Measurements from ENCODE around the gene CDKL1.

CDKL1 gene

DNA sequence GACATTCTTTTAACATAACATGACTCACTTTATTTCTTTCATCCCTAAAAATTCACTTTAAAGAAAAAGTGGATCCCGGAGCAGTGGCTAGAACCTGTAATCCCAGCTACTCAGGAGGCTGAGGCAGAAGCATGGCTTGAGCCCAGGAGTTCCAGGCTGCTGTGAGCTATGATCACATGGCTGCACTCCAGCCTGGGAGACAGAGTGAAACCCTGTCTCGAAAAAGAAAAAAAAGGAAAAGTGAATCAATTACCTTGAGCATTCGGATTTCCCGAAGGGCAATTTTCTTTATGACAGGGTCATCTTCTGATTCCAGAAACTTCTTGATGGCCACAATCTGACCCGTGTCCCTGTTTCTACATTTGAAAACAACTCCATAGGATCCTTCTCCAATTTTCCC is 1.2 kb downstream of the CDKL1 start:
- Histone ChIP-seq H3K36me3 (no peaks in the 10 kb centered on the region), H3K27me3 (ENCODE audit: insufficient read depth, low read depth, severe bottlenecking) (no peaks in the 10 kb centered on the region), H3K9me3 (ENCODE audit: severe bottlenecking) (no peaks in the 10 kb centered on the region), H3K27ac (no peak overlapping the region), H3K4me3 (ENCODE audit: low read depth, low read length) (no peak overlapping the region)
- DNase-seq = no peak
- TF ChIP-seq, protein P1, sequence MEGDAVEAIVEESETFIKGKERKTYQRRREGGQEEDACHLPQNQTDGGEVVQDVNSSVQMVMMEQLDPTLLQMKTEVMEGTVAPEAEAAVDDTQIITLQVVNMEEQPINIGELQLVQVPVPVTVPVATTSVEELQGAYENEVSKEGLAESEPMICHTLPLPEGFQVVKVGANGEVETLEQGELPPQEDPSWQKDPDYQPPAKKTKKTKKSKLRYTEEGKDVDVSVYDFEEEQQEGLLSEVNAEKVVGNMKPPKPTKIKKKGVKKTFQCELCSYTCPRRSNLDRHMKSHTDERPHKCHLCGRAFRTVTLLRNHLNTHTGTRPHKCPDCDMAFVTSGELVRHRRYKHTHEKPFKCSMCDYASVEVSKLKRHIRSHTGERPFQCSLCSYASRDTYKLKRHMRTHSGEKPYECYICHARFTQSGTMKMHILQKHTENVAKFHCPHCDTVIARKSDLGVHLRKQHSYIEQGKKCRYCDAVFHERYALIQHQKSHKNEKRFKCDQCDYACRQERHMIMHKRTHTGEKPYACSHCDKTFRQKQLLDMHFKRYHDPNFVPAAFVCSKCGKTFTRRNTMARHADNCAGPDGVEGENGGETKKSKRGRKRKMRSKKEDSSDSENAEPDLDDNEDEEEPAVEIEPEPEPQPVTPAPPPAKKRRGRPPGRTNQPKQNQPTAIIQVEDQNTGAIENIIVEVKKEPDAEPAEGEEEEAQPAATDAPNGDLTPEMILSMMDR (IDR thresholded peaks at IDR 0.05; ENCODE audit: low read depth, low read length) = no peak

DNA sequence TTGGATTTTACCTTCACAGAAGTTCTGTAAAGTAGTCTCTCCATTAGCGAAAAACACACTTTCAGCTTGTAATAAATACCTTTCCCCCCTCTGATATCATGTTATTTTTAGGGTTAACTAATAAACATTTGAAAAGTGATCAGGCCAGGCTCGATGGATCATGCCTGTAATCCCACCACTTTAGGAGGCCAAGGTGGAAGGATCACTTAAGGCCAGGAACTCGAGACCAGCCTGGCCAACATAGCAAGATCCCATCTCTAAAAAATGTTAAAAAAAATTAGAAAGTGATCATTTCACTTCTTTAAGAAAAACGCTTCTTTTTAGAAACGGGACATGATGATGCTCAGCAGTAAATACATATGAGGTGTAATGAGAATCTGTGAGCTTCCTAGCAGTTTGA is 2.0 kb downstream of the CDKL1 start:
- no peaks in the 10 kb centered on the region for H3K36me3 ChIP-seq
- TF ChIP-seq, protein P1 (IDR thresholded peaks at IDR 0.05; ENCODE audit: low read depth, low read length) = no peak
- H3K27ac ChIP-seq = no peak overlapping the region
- DNase-seq = no peak
- no peak overlapping the region for H3K4me3 ChIP-seq (ENCODE audit: low read depth, low read length)
- no peaks in the 10 kb centered on the region for H3K27me3 ChIP-seq (ENCODE audit: insufficient read depth, low read depth, severe bottlenecking)
- H3K9me3 ChIP-seq (ENCODE audit: severe bottlenecking) = no peaks in the 10 kb centered on the region

DNA sequence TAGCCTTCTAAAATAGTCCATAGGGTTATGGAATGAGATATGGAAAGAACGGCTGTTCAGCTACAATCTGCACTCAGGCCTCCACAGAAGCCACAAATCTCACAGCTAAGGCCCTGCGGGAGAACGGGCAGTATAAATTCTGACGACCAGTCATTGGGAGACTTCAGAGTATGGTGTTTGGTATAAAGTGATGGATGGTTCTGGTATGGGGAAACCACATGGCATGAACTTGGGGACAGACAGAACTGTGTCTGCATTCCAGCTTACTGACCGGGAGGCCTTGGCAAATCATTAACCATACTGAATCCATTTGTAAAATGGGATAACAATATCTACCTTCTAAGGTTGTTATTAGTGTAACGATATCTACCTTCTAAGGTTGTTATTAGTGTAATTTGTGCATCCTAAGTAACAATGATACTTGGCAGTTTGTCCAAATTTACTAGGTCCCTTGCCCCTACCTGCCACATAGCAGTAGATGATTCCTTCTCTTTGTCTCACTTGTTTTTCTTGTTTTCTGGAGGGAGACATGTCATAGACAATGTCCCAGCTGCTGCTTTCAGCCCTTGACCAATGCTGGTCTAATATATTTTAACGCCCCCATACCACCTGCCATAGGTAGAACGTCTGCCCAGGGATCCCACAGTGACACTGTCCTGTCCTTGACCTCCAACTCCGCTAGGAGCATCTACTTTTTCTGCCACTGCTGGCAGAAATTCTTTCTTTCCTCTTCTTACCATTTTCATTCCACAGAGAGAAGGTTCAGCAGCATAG is 6.8 kb downstream of the CDKL1 start:
- no peak overlapping the region for H3K4me3 ChIP-seq (ENCODE audit: low read depth, low read length)
- TF ChIP-seq, protein P1 (IDR thresholded peaks at IDR 0.05; ENCODE audit: low read depth, low read length) = no peak
- H3K9me3 ChIP-seq (ENCODE audit: severe bottlenecking) = no peaks in the 10 kb centered on the region
- no peaks in the 10 kb centered on the region for H3K36me3 ChIP-seq
- H3K27ac ChIP-seq = no peak overlapping the region
- no peaks in the 10 kb centered on the region for H3K27me3 ChIP-seq (ENCODE audit: insufficient read depth, low read depth, severe bottlenecking)
- DNase-seq = no peak

DNA sequence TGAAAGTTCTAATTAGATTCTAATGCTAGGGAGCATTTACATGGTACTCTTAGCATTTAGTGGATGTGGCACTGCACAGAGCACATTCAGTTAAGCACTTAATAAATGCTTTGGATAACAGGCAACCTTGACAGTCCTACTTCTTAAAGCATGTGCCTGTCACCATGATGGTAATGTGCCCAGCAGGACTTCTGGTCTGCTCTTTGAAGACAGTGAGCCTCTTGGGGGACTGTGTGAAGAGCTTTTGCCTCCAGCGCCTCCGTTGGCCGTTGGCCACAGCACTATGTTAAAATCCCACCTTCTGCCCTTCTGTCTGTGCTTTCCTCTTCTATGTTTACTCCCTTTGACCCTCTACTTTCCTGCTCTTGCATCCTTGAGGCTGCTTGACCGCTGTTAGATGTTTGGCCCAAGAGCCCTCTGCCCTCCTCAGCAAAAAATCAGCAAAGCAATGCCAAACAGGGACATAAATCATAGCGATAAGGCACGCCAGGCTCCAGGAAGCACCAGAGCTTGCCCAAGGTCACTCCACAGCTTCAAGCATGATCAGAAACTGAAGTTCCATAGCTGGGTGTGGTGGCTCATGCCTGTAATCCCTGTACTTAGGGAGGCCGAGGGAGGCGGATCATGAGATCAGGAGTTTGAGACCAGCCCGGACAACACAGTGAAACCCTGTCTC is 8.3 kb downstream of the CDKL1 start:
- no peak for DNase-seq
- H3K27me3 ChIP-seq (ENCODE audit: insufficient read depth, low read depth, severe bottlenecking) = no peaks in the 10 kb centered on the region
- TF ChIP-seq, protein P1 (IDR thresholded peaks at IDR 0.05; ENCODE audit: low read depth, low read length) = no peak
- H3K4me3 ChIP-seq (ENCODE audit: low read depth, low read length) = no peak overlapping the region
- H3K36me3 ChIP-seq = no peaks in the 10 kb centered on the region
- no peaks in the 10 kb centered on the region for H3K9me3 ChIP-seq (ENCODE audit: severe bottlenecking)
- no peak overlapping the region for H3K27ac ChIP-seq

DNA sequence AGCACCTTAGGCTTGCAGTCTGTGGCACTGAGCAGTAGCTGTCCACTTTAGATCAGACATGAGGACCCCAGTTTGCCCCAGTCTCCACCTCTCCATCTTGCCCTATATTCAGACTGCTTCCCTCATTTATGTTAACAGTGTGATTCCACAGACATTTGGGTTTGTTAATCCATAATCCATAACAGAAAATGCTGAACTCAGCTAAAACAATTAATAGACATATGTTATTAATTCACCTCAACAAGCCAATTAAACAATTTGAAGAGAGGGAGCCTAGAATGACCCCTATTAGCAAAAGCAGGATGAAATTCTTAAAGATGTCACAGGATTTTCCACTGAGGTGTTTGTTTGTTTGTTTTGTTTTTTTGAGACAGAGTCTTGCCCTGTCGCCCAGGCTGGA is 9.1 kb downstream of the CDKL1 start:
- TF ChIP-seq, protein P1 (IDR thresholded peaks at IDR 0.05; ENCODE audit: low read depth, low read length) = no peak
- H3K27me3 ChIP-seq (ENCODE audit: insufficient read depth, low read depth, severe bottlenecking) = no peaks in the 10 kb centered on the region
- DNase-seq = no peak
- no peak overlapping the region for H3K4me3 ChIP-seq (ENCODE audit: low read depth, low read length)
- no peak overlapping the region for H3K27ac ChIP-seq
- H3K9me3 ChIP-seq (ENCODE audit: severe bottlenecking) = no peaks in the 10 kb centered on the region
- H3K36me3 ChIP-seq = no peaks in the 10 kb centered on the region

All from WERI-Rb-1 (cell line).